ENCODE measurements around the gene GPATCH2.

DNA sequence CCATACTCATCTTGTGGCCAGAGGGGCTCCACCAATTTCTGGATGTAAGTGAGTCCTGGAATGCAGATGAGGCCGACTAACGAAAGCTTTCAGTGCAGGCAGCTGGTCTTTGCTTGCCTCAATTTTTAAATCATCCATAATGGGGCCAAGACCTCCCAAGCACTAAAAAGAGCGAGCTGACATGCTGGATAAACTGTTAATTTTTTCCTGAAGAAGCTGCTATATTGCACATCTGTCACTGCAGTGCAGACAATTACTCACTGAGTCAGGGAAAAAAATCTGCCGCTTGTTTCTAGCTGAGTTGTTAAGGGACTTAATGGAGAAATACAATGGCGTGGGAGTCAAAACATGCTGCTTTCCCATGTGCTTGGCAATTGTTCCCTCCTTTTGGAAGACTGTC, 205.5 kb downstream of the GPATCH2 start:
- TF ChIP-seq POLR2A (IDR thresholded peaks at IDR 0.05; ENCODE audit: extremely low read depth, insufficient read length) (no peak), CTCF (IDR thresholded peaks at IDR 0.05; ENCODE audit: low read depth, low read length) (no peak), MAX (IDR thresholded peaks at IDR 0.05; ENCODE audit: low read depth, low read length) (no peak), MYC (IDR thresholded peaks at IDR 0.05; ENCODE audit: low read depth, low read length) (no peak)

Measured in NB4 (cell line).